Measurements from ENCODE around the gene FNTB. TPM values are rescaled to one million over a fixed set of nuclear protein-coding genes. Genes with fewer than 3 reads are reported as not detected.

The FNTB gene
- total RNA-seq, 2 donors from 2014 or later, result 14.4 to 17.1 TPM

DNA sequence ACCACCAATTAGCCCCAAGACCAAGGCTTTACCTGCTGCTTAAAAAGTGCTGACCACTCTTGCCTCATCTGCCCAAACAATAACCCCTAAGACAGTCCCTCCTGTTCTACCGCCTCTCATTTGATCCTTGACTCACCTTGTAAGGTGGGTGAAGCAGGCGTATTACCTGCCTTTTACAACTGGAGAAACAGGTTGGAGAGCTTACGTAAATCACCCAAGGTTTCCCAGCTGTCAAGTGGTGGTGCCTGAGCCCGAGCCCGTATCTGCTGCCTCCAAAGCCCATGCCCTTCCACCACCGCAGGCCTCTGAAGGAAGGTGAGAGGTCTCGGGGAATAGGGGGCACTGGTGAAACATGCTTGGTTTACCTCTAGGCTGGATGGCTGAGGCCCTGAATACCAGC lies 79.0 kb downstream of the FNTB start:
- DNase-seq (no peak), ATAC-seq (replicated peaks in 1 of 2) (no peak)
- H3K9me3 Mint-ChIP-seq, result no peaks in the 10 kb centered on the region
- H3K27me3 Mint-ChIP-seq (ENCODE audit: low read depth), result no peaks in the 10 kb centered on the region
- no peaks in the 10 kb centered on the region for H3K4me1 Mint-ChIP-seq (ENCODE audit: low read depth)
- no peak overlapping the region for H3K27ac Mint-ChIP-seq
- H3K36me3 Mint-ChIP-seq (ENCODE audit: insufficient read depth in 2 of 2), result peaks cover 2 to 10% of the 10 kb centered on the region in 2 donors
- no peak overlapping the region for H3K4me3 Mint-ChIP-seq

DNA sequence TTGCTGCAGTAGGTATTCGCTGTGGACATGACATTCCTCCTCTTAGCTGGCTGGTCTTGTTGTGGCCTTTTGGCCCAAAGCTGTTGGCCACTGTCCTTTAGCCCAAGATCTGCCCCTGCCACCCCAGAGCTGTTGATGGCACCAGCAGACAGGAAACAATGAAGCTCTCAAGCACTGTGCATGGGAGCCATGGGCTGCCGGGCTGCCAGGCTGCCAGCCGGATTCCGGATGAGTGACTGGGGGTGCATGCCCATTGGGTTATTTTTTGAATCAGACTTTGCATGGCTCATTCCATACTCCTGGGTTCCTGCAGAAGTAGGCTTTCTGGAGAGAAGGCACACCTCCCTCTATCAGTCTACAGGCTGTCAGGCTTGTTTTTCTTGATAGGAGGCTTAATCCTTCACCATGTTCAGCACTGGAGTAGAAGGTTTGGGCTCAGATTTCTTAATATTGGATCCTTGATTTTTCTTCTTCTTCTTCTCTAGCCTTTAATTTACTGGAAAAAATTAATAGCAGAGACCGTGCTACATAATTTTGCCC lies 83.2 kb downstream of the FNTB start:
- Mint-ChIP-seq H3K4me3 (no peak overlapping the region), H3K9me3 (no peaks in the 10 kb centered on the region), H3K27me3 (ENCODE audit: low read depth) (no peaks in the 10 kb centered on the region), H3K27ac (no peak overlapping the region), H3K36me3 (ENCODE audit: insufficient read depth in 2 of 2) (peaks cover 2% of the 10 kb centered on the region in 2 donors), H3K4me1 (ENCODE audit: low read depth) (peaks cover 10% of the 10 kb centered on the region)
- ATAC-seq (replicated peaks in 1 of 2) (no peak), DNase-seq (no peak)

DNA sequence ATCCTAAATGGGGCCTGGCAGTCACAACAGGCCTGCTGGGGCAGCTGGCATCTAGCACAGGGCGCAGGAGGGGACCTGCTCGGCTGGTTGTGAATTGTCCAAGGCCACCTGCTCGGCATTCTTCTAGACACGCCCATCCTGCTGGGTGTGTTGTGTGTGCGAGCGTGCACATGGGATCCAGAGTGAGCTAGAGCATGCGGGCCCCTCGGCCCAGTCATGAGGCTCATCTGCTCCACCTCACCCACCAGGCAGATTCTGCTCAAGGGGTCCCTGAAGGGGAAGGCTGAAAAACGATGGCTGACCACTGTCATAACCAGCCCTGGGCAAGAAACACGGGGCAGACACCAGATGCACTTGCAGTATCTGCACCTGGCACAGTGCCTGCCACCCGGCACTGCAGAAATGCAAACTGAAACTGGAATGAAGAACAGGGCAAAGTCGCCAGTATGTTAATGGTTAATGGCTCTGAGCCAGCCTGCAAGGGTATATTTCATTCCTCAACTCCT lies 83.8 kb downstream of the FNTB start:
- Mint-ChIP-seq H3K36me3 (ENCODE audit: insufficient read depth in 2 of 2) (peaks cover 2% of the 10 kb centered on the region in 2 donors), H3K4me1 (ENCODE audit: low read depth) (peaks cover 16% of the 10 kb centered on the region), H3K4me3 (no peak overlapping the region), H3K9me3 (no peaks in the 10 kb centered on the region), H3K27ac (no peak overlapping the region), H3K27me3 (ENCODE audit: low read depth) (no peaks in the 10 kb centered on the region)
- DNase-seq, result no peak
- no peak for ATAC-seq (replicated peaks in 1 of 2)

DNA sequence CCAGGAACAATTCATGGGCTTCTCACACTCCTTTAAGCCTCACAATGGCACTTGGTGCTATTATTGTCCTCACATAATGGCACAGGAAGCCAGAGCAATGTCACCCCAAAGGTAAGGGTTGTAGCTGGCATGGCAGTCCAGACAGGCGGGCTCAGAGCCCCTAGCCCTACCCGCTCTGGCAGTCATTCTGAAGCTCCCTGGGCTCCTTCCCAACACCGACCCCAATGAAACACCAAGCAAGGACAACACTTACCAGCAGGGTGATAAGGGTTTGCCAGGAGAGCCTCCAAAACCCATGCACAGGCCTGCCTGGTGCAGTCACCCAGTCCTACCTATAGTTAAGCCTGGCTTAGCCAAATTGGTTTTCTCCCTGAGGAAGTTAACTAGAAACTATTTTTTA lies 84.8 kb downstream of the FNTB start:
- Mint-ChIP-seq H3K4me1 (ENCODE audit: low read depth) (peaks cover 20% of the 10 kb centered on the region), H3K27me3 (ENCODE audit: low read depth) (no peaks in the 10 kb centered on the region), H3K4me3 (no peak overlapping the region), H3K36me3 (ENCODE audit: insufficient read depth in 2 of 2) (peaks cover 2 to 8% of the 10 kb centered on the region in 2 donors), H3K27ac (no peak overlapping the region), H3K9me3 (no peaks in the 10 kb centered on the region)
- DNase-seq (no peak), ATAC-seq (replicated peaks in 1 of 2) (no peak)

DNA sequence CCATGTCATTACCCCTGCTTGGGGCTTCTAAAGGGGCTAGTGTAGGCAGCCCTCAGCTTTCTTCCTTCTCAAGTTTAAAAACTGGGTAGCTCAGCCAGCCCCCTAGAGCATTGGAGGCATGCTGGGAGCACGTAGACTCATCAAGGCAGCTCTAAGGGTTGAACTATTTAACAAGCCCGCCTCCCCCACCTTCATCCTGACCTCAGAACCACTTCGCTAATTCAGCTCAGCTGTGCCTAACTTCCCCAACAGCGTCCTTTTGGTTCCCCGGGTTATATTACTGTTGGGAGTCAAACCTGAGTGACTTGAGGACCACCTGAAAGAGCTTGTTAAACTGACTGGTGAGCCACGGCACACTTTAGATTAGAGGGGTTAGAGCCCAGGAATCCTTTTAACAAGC lies 85.6 kb downstream of the FNTB start:
- H3K27ac Mint-ChIP-seq, result no peak overlapping the region
- H3K9me3 Mint-ChIP-seq, result no peaks in the 10 kb centered on the region
- H3K4me3 Mint-ChIP-seq, result no peak overlapping the region
- peaks cover 4 to 11% of the 10 kb centered on the region in 2 donors for H3K36me3 Mint-ChIP-seq (ENCODE audit: insufficient read depth in 2 of 2)
- DNase-seq (no peak), ATAC-seq (replicated peaks in 1 of 2) (peak in 1 of 2 donors; percentile 7)
- peaks cover 20% of the 10 kb centered on the region for H3K4me1 Mint-ChIP-seq (ENCODE audit: low read depth)
- no peaks in the 10 kb centered on the region for H3K27me3 Mint-ChIP-seq (ENCODE audit: low read depth)

DNA sequence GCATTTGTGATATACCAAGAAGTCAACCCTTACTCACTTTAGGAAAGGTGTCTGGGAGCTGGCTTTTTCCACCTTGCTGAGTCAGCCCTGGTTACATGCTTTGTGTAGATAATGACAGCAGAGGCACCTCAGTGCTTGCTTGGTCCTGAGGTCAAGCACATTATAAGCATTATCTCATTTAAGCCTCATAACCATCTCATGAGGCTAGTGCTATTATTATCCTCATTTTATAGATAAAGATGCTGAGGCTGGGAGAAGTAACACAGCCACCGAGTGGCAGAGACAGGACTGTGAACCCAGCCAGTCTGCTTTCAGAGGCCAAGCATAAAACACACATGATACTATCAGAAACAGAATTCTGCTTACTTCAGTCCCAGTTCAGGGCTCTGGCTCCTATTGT lies 86.2 kb downstream of the FNTB start:
- H3K9me3 Mint-ChIP-seq, result no peaks in the 10 kb centered on the region
- H3K27ac Mint-ChIP-seq, result no peak overlapping the region
- no peak overlapping the region for H3K4me3 Mint-ChIP-seq
- peaks cover 20% of the 10 kb centered on the region for H3K4me1 Mint-ChIP-seq (ENCODE audit: low read depth)
- DNase-seq, result no peak
- H3K36me3 Mint-ChIP-seq (ENCODE audit: insufficient read depth in 2 of 2), result peaks cover 7 to 14% of the 10 kb centered on the region in 2 donors
- peak in 1 of 2 donors; percentile 8 for ATAC-seq (replicated peaks in 1 of 2)
- no peaks in the 10 kb centered on the region for H3K27me3 Mint-ChIP-seq (ENCODE audit: low read depth)

DNA sequence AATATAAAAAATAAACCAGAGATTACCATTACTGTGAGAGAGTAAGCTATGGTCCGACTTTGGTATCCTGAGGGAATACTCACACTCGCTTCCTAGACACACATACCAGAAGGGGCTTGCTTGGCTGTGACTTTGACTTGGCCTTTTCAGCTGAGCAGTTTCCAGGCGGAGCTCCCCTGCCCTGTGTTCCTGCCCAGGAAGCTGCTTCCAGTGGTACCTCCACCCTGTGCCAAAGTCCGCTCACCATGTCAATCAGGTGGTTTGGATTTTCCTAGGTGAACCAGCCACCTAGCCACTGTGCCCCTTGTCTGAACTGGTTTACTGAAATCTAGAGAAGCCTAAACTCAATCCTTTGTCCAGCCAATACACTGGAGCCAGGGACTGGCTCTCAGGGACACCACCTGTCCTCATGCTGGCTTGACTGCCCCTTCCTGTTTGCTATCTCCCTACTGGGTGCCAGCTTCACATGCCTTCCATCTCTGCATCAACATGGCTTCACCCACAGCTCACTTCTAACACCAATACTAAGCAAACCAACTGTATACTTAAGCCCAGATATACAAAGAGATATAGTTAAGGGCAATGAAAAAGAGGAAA lies 87.0 kb downstream of the FNTB start:
- no peak for DNase-seq
- peaks cover 20% of the 10 kb centered on the region for H3K4me1 Mint-ChIP-seq (ENCODE audit: low read depth)
- H3K27ac Mint-ChIP-seq, result peak overlapping the region; percentile 48

DNA sequence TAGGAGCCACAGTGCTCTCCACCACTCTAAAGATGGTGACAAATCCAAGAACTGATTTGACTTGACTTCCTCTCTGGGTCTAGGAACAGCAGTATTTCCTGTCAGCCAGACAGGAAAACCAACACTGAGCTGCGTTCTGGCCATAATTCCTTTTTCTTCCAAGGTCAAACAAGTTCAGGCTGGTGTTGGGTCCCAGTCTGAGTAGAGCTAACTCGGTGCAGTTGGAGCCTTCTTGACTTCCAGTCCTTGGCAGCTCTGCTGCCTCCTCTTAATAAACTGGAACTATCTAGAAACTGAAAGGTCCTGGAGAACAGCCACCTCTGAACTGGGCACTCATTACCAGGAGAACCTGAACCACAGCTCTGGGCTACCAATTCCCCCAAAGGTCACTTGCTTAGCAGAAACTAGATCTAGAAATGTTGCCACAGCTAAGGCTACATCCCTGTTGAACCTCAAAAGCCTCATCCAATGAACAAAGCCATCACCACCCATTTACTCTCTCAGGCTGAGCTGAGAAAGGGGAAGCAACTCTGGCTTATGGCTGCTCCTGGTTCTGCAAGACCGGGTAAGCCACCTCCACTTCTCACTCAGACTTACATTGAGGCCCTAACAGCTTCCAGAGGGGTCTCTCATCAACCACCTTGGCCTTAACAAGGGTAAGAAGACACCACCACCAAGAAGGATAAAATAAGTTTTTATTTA lies 87.9 kb downstream of the FNTB start:
- H3K4me1 Mint-ChIP-seq (ENCODE audit: low read depth), result peaks cover 25% of the 10 kb centered on the region
- peaks cover 5 to 17% of the 10 kb centered on the region in 2 donors for H3K36me3 Mint-ChIP-seq (ENCODE audit: insufficient read depth in 2 of 2)
- ATAC-seq (replicated peaks in 1 of 2) (no peak), DNase-seq (no peak)
- H3K4me3 Mint-ChIP-seq, result no peak overlapping the region
- H3K27me3 Mint-ChIP-seq (ENCODE audit: low read depth), result no peaks in the 10 kb centered on the region
- H3K9me3 Mint-ChIP-seq, result no peaks in the 10 kb centered on the region
- peak overlapping the region; percentile 48 for H3K27ac Mint-ChIP-seq

More for the DNA sequence above, 87.0 kb downstream of the FNTB start:
- ATAC-seq (replicated peaks in 1 of 2), result no peak
- no peak overlapping the region for H3K4me3 Mint-ChIP-seq
- H3K9me3 Mint-ChIP-seq, result no peaks in the 10 kb centered on the region
- H3K36me3 Mint-ChIP-seq (ENCODE audit: insufficient read depth in 2 of 2), result peaks cover 5 to 14% of the 10 kb centered on the region in 2 donors
- no peaks in the 10 kb centered on the region for H3K27me3 Mint-ChIP-seq (ENCODE audit: low read depth)

DNA sequence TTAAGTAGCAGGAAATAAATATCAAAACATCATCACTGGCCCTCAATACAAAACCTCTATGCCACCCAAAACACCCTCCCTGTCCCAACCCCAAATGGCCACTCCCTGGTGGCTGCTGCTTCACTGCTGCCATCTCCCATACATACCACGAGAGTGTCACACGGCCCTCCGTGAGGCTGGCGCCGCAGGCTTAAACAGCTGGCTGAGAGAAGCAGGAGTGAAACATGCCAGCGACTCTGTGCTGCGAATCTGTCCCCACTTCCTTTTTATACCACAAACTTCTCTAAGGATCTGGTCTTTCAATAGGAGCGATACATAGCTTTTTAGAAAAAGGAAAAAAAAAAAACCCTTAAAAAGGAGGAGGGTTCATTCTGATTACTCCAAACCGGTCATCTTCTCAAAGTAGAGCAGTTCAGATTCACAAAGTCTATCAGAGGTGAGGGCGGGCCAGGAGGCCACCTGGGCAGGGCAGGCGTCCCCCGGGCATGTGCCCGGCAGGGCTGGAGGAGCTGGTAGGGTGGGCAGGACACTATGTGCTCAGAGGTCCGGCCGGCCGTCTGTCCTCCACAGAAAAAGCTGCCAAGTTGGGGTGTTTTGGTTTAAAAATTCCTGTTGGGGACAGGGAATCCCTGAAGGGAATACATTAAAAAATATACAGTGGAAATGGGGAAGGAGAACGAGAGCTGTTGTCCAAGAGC lies 89.1 kb downstream of the FNTB start:
- no peak for DNase-seq
- H3K9me3 Mint-ChIP-seq, result no peaks in the 10 kb centered on the region
- peaks cover 36% of the 10 kb centered on the region for H3K4me1 Mint-ChIP-seq (ENCODE audit: low read depth)
- no peak overlapping the region for H3K4me3 Mint-ChIP-seq
- peaks cover 7 to 26% of the 10 kb centered on the region in 2 donors for H3K36me3 Mint-ChIP-seq (ENCODE audit: insufficient read depth in 2 of 2)
- no peaks in the 10 kb centered on the region for H3K27me3 Mint-ChIP-seq (ENCODE audit: low read depth)
- no peak for ATAC-seq (replicated peaks in 1 of 2)
- peak overlapping the region; percentile 71 for H3K27ac Mint-ChIP-seq

DNA sequence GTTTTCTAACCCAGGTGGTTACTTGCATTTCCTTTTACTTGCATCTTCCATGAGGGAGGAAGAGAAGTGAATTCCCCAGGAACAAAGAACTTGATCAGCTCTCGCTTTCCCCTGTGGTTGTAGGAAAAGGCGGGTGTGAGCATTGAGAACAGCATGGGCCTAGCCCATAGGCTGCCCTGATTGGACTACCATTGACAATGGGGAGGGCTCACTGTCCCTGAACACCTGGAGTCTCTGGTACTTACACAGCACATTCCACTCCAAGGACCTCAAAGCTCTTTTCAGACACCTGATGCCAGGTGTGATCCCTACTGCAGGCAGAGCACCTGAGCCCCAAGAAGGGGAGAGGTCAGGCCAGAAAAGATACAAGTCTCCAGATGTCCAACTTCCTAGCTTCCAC lies 90.6 kb downstream of the FNTB start:
- Mint-ChIP-seq H3K4me1 (ENCODE audit: low read depth) (peaks cover 50% of the 10 kb centered on the region), H3K36me3 (ENCODE audit: insufficient read depth in 2 of 2) (peaks cover 10 to 39% of the 10 kb centered on the region in 2 donors), H3K4me3 (no peak overlapping the region), H3K9me3 (no peaks in the 10 kb centered on the region), H3K27me3 (ENCODE audit: low read depth) (no peaks in the 10 kb centered on the region), H3K27ac (no peak overlapping the region)
- DNase-seq (no peak), ATAC-seq (replicated peaks in 1 of 2) (no peak)

DNA sequence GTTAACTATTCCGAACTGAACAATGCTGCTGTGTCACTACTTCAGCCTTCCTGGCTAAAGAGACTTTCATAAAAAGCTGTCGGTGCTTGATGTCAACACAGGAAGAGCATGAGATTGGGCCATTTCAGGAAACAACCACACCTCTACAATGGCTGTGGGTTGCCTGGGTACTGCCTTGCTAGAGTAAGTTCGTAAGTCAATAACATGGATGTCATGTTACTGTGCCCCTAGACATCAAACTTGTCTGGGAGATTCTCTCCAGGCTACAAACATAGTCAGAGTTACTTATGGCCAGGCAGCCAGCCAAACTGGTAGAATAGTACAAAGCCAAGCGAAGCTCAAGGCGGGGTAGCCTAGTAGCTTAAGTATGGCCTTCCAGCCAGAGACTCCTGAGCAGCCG lies 92.5 kb downstream of the FNTB start:
- Mint-ChIP-seq H3K27me3 (ENCODE audit: low read depth) (no peaks in the 10 kb centered on the region), H3K27ac (peak overlapping the region; percentile 38), H3K4me1 (ENCODE audit: low read depth) (peaks cover 52% of the 10 kb centered on the region), H3K36me3 (ENCODE audit: insufficient read depth in 2 of 2) (peaks cover 10 to 49% of the 10 kb centered on the region in 2 donors), H3K9me3 (no peaks in the 10 kb centered on the region), H3K4me3 (no peak overlapping the region)
- ATAC-seq (replicated peaks in 1 of 2) (no peak), DNase-seq (no peak)

DNA sequence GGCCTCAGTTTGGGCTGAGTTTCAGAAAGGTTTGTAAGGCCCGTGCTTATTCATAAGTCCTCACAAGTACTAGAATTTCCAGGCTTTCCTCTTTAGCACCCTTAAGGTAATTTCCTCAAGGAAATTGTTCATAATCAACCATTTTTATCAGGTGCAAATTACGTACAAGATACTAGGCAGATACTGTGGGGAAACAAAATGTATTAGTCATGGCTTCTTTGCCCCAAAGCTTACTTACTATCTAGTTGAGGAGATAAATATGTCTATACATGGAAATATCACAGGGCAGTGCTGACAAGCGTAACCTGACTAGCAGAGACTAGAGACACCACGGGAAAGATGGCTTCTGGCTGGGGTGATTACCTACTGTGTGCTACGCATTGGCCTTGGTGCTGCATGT lies 93.1 kb downstream of the FNTB start:
- H3K27ac Mint-ChIP-seq, result no peak overlapping the region
- no peaks in the 10 kb centered on the region for H3K9me3 Mint-ChIP-seq
- H3K4me1 Mint-ChIP-seq (ENCODE audit: low read depth), result peaks cover 54% of the 10 kb centered on the region
- H3K36me3 Mint-ChIP-seq (ENCODE audit: insufficient read depth in 2 of 2), result peaks cover 12 to 53% of the 10 kb centered on the region in 2 donors
- no peaks in the 10 kb centered on the region for H3K27me3 Mint-ChIP-seq (ENCODE audit: low read depth)
- ATAC-seq (replicated peaks in 1 of 2) (no peak), DNase-seq (no peak)
- H3K4me3 Mint-ChIP-seq, result no peak overlapping the region
